ENCODE data around the gene TOMM40. TPM values are rescaled to one million over a fixed set of nuclear protein-coding genes. Genes with fewer than 3 reads are reported as not detected.

Gene TOMM40
- total and polyA plus RNA-seq, 2 of the 13 experiments (the other 11 are each of a cell fraction or from before 2014, with no cell fraction given), result 72.0 to 110 TPM

GRCh38 chr19:44845612-44846454 is 45.2 kb upstream of the TOMM40 start, which contains the start of gene NECTIN2 (continued):
- TF ChIP-seq ZNF263 (CRISPR knock-in tag; IDR thresholded peaks at IDR 0.05) (peak; percentile 70), MED8 (CRISPR knock-in tag; IDR thresholded peaks at IDR 0.05; ENCODE audit: insufficient replicate concordance) (no peak), KMT2B (CRISPR knock-in tag; IDR thresholded peaks at IDR 0.05) (no peak; the same call in 1 of the 2 replicates), ZNF296 (CRISPR knock-in tag; conservative IDR thresholded peaks at IDR 0.05) (no peak), HINFP (CRISPR knock-in tag; IDR thresholded peaks at IDR 0.05; ENCODE audit: low read depth) (peak; percentile 6; the same call in 1 of the 2 replicates), GFI1 (CRISPR knock-in tag; IDR thresholded peaks at IDR 0.05; ENCODE audit: borderline replicate concordance) (0 out of 2 replicates have a peak, but pooled peaks have one; percentile 27), ZBTB49 (CRISPR knock-in tag; IDR thresholded peaks at IDR 0.05; ENCODE audit: borderline replicate concordance) (no peak), RFXAP (CRISPR knock-in tag; IDR thresholded peaks at IDR 0.05; ENCODE audit: borderline replicate concordance) (0 out of 2 replicates have a peak, but pooled peaks have one; percentile 29), ZNF687 (CRISPR knock-in tag; IDR thresholded peaks at IDR 0.05) (peak; percentile 76), SOX6 (IDR thresholded peaks at IDR 0.05) (no peak), SOX6 (CRISPR knock-in tag; IDR thresholded peaks at IDR 0.05) (peak; percentile 47), POLR2AphosphoS5 (IDR thresholded peaks at IDR 0.05; ENCODE audit: low read depth, low read length) (peak; percentile 58), ASH2L (IDR thresholded peaks at IDR 0.05; ENCODE audit: insufficient read length, low read depth, low read length) (no peak), NFE2L2 (IDR thresholded peaks at IDR 0.05; ENCODE audit: low read length) (no peak), ZNF7 (CRISPR knock-in tag; IDR thresholded peaks at IDR 0.05) (no peak), ZNF12 (CRISPR knock-in tag; IDR thresholded peaks at IDR 0.05) (no peak), MED1 (CRISPR knock-in tag; IDR thresholded peaks at IDR 0.05) (peak; percentile 43; the same call in 1 of the 2 replicates), RXRB (CRISPR knock-in tag; IDR thresholded peaks at IDR 0.05; ENCODE audit: borderline replicate concordance) (0 out of 2 replicates have a peak, but pooled peaks have one; percentile 39), ZNF274 (CRISPR knock-in tag; IDR thresholded peaks at IDR 0.05) (peak; percentile 43; the same call in 1 of the 2 replicates), ZBTB1 (CRISPR knock-in tag; IDR thresholded peaks at IDR 0.05; ENCODE audit: borderline replicate concordance) (no peak), ZNF543 (CRISPR knock-in tag; IDR thresholded peaks at IDR 0.05) (no peak), ZFY (CRISPR knock-in tag; IDR thresholded peaks at IDR 0.05) (peak; percentile 74), MBNL3 (CRISPR knock-in tag; conservative IDR thresholded peaks at IDR 0.05) (no peak)

Measured in HepG2 (cell line).